Ramos (cell line): ENCODE measurements around the gene ADORA2A.
"Not testable (repeated sequence)": the region's sequence is repeated elsewhere in the genome, so short reads cannot be mapped to it uniquely, and the experiment has no call there.

ENCODE experiments used
- in situ Hi-C: fragments of 300-500 bp; cut with MboI; formaldehyde crosslinking; loops from one replicate; pipeline ENCODE4 v1.14.3; 2022; ENCODE audit warnings: low sequenced_read_pairs; ENCODE audit not compliant: unreplicated experiment

Gene ADORA2A

DNA sequence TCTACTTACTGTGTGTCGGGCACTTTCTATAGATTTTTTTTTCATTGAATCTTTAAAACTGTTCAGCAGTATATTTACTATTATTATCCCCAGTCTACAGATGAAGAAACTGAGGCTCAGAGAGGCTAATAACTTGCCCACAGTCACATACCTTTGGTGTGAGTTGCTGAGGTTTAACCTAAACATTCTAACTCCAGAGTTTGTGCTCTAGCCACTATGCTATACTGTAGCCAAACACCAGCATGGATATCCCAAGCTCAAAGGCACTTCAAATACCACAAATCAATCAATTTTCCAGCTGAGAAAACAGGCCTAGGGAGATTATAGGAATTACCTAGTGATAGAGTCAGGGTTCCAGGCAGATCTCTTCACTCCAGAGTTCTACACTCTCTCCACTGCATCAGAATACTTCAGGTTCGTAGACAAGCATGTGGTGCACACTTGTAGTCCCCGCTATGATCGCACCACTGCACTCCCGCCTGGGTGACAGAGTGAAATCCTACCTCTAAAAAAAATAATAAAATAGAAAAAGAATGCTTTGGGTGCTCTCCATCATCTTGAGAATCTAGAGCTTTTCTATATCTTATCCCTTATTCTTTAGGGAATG, 47.4 kb downstream of the ADORA2A start:
- in situ Hi-C loops: no loop called here

DNA sequence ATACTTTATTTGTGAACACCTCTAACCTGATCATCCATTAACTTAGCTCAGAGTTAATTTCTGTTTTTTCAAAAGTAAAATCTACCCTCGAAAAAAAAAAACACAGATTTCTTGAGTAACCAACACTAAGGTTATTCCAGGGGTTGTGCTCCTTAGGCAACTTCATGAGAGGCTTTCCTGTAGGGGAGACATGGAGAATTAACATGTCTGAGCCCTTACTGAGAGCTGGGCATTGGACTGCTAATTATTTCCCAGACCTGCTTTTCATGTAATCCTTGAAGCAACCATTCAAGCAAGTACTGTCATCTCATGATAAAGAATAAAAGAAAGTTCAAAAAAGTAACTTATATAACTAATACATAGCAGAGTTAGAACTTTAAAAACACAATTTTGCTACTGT, 54.2 kb downstream of the ADORA2A start:
- in situ Hi-C loops: no loop called here

DNA sequence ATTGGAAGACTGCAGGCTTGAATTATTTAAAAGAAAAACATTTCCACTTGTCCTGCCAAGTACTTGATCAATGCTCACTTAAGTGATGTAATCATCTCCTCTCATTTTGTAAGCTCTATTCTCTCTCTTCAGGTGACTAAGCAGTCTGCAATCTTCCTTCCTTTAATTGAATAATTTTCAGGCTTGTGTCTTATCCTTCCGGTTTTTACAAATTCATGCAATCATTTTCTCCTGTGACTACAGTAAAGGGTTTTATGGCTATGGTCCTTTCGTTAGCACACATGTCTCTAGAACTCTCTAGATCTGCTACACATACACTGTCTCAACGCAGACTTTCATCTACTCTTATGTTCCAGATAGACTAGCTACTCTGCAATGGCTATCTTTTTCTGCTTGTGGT, 55.2 kb downstream of the ADORA2A start:
- in situ Hi-C loops: no loop called here

DNA sequence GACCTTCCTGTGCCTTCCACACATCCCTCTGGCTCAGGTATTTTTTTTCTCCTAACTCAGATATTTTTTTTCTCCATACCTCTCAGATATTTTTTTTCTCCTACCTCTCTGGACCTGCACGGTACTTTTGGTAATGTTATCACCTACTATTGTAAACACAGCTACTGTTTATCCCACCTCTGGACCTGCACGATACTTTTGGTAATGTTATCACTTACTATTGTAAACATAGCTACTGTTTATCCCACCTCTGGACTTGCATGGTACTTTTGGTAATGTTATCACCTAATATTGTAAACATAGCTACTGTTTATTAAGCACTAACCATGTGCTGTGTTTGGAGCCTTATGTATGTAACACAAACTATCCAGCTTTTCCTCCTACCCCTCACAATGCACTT, 55.6 kb downstream of the ADORA2A start:
- in situ Hi-C loops: no loop called here

DNA sequence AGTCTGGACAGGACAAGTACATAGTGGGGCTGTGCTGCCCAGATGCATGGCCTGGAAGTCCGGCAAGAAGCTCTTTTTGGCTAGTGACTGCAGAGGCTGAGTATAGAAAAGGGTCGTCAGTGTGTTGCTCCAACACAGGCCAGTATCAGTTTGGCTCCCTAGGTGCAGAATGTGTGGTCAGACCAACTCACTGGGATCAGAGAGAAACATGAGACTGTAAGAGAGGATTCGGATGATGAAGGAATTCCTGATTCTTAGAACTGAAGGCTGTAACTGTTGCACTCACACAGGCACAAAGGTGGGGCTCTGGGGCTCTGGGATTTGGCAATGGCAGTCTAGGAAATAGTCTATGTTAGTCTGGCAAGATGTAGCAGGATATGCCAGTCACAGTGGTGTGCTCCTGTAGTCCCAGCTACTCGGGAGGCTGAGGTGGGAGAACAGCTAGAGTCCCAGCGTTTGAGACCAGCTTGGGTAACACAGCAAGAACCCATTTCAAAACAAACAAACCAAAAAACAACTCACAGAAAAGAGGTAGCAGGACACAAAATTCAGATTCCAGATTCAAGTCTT, 56.7 kb downstream of the ADORA2A start:
- in situ Hi-C loops: no loop called here

DNA sequence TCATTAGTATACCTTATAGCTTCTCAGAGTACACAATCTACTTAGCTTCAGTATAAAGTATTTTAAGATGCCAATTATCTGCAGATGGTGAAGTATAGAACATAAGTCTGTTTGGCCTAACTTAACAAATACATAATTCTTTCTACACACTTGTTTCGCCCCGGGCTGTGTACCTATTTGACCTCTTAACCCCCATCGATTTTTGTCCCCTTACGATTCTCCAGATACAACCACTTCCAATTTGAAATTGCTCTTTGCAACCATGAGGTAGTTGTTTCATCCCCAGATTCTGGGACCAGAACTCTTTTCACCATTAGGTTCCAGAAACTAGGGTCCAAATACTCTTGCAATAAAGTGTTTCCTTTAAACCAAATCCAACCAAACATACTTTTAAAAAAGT, 57.8 kb downstream of the ADORA2A start:
- in situ Hi-C loops: no loop called here

DNA sequence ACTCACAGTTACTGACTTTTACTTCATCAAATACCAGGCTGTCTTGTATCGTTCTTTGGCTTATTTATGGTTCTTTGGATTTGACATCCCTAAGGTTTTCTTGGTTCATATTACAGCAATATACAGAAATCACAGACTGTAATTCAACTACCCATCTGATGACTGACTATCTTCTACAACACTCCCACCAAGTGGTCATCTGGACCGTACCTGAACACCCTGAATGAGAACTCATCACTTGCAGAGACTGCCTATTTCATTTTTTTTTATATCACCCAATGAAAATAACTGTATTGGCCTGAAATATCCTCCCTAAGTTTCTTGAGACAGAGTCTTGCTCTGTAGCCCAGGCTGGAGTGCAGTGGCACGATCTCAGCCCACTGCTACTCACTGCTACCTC, 58.2 kb downstream of the ADORA2A start:
- in situ Hi-C loops: no loop called here

DNA sequence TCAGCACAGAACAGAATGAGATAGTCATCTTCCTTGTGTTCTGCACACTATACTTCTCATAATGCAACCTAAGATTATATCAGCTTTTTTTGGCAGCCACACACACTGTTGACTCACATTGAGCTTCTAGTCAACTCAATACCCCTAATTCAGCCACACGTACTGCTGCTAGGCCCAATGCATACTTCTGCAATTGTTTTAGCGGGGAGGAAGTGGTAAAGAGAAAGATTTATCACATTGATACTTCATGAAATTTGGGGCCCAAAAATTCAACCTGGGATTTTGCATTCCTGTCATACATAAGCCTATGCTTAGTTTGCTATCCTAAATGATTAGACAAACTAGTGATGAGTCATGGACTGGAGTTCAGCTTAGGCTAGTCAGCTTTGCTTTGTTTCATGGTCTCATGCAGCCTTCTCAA, 59.1 kb downstream of the ADORA2A start:
- in situ Hi-C loops: no loop called here

DNA sequence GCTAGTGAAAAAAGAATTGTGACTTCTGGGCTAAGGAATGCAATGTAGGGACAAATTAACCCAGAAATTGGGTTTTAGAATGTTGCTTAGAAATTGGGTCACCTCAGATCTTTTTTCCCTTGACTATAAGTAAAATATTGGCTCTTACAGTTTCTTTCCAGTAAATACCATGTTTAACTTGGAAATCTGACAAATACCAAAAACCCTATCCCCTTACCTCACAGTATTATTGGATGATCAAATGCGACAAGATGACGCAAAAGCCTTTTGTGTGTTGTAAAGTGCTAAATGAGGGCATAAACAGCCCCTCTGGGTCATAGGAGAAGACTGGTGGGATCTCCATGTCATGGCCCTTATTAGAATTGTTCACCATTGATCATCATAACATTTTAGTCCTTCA, 61.6 kb downstream of the ADORA2A start:
- in situ Hi-C loops: no loop called here

DNA sequence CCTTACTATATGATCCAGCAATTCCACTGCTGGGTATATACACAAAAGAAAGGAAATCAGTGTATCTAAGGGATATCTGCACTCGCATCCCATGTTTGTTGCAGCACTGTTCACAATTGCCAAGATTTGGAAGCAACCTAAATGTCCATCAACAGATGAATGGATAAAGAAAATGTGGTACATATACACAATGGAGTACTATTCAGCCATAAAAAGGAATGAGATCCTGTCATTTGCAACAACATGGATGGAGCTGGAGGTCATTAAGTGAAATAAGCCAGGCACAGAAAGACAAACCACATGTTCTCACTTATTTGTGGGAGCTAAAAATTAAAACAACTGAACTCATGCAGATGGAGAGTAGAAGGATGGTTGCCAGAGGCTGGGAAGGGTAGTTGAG, 62.0 kb downstream of the ADORA2A start:
- in situ Hi-C loops: not testable (repeated sequence)
